ENCODE measurements around the gene SIM2.

The SIM2 gene

DNA sequence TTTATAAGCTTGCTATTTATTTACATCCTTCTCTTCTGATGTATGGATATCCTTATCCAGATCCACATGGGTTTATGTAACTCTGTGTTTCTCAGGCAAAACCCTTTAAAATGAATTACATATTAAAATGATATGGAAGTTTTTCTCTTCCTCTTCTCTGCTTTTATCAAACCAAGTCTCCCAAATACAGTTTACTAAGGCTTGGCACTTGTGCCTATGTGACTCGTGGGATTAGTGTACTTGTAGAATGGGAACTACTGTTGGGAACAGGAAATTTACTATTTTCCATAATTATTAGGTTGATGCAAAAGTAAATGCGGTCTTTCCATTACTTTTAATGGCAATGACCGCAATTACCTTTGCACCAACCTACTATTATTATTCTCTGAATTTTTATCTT, 14.8 kb downstream of the SIM2 start:
- ChIA-PET CTCF (no interaction called here), POLR2A (no interaction called here)
- TF ChIP-seq, protein P1, sequence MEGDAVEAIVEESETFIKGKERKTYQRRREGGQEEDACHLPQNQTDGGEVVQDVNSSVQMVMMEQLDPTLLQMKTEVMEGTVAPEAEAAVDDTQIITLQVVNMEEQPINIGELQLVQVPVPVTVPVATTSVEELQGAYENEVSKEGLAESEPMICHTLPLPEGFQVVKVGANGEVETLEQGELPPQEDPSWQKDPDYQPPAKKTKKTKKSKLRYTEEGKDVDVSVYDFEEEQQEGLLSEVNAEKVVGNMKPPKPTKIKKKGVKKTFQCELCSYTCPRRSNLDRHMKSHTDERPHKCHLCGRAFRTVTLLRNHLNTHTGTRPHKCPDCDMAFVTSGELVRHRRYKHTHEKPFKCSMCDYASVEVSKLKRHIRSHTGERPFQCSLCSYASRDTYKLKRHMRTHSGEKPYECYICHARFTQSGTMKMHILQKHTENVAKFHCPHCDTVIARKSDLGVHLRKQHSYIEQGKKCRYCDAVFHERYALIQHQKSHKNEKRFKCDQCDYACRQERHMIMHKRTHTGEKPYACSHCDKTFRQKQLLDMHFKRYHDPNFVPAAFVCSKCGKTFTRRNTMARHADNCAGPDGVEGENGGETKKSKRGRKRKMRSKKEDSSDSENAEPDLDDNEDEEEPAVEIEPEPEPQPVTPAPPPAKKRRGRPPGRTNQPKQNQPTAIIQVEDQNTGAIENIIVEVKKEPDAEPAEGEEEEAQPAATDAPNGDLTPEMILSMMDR (IDR thresholded peaks at IDR 0.05; ENCODE audit: insufficient read depth, low read length, missing control alignments), result no peak
- no peak for DNase-seq (ENCODE audit: low read depth, low spot score)
- H3K4me3 ChIP-seq (ENCODE audit: low read depth, low read length), result no peak overlapping the region

- DNase-seq (ENCODE audit: low read depth, low spot score), result no peak
- TF ChIP-seq, protein P1 (IDR thresholded peaks at IDR 0.05; ENCODE audit: insufficient read depth, low read length, missing control alignments), result no peak
- ChIA-PET CTCF (no interaction called here), POLR2A (no interaction called here)
- no peak overlapping the region for H3K4me3 ChIP-seq (ENCODE audit: low read depth, low read length)
Measured at GRCh38 chr21:36716387-36716786, 17.5 kb downstream of the SIM2 start.

DNA sequence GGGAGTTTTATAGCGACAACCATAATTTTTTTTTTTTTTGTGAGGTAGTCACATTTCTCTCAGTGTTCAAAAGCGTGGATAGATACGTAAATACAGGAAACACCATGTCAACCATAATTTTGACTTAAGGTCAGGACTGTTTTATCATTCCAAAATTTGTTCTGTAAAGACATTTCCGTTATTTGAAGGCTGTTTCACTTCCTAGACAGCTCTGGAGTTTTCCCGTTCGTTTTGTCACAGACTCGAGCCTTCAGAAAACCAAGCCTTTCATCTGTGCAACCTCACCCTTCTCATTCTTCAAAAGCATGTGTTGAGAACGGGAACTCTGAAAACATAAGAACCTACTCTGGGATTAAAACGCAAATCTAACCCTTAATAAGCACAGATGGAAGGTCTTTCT, 17.9 kb downstream of the SIM2 start:
- POLR2A ChIA-PET, result no interaction called here
- no peak overlapping the region for H3K4me3 ChIP-seq (ENCODE audit: low read depth, low read length)
- TF ChIP-seq, protein P1 (IDR thresholded peaks at IDR 0.05; ENCODE audit: insufficient read depth, low read length, missing control alignments), result no peak
- CTCF ChIA-PET, result no interaction called here
- no peak for DNase-seq (ENCODE audit: low read depth, low spot score)

- DNase-seq (ENCODE audit: low read depth, low spot score), result no peak
- CTCF ChIA-PET, result no interaction called here
- POLR2A ChIA-PET, result no interaction called here
- H3K4me3 ChIP-seq (ENCODE audit: low read depth, low read length), result no peak overlapping the region
- TF ChIP-seq, protein P1 (IDR thresholded peaks at IDR 0.05; ENCODE audit: insufficient read depth, low read length, missing control alignments), result no peak
Measured at GRCh38 chr21:36717976-36718375, 19.1 kb downstream of the SIM2 start.

GRCh38 chr21:36718951-36719501, 20.1 kb downstream of the SIM2 start:
- CTCF ChIA-PET, result no interaction called here
- TF ChIP-seq, protein P1 (IDR thresholded peaks at IDR 0.05; ENCODE audit: insufficient read depth, low read length, missing control alignments), result no peak
- POLR2A ChIA-PET, result no interaction called here
- DNase-seq (ENCODE audit: low read depth, low spot score), result no peak
- H3K4me3 ChIP-seq (ENCODE audit: low read depth, low read length), result no peak overlapping the region

- POLR2A ChIA-PET, result no interaction called here
- TF ChIP-seq, protein P1 (IDR thresholded peaks at IDR 0.05; ENCODE audit: insufficient read depth, low read length, missing control alignments), result no peak
- no peak for DNase-seq (ENCODE audit: low read depth, low spot score)
- H3K4me3 ChIP-seq (ENCODE audit: low read depth, low read length), result no peak overlapping the region
- CTCF ChIA-PET, result no interaction called here
Measured at GRCh38 chr21:36719614-36720013, 20.7 kb downstream of the SIM2 start.
